HCT116 (cell line): ENCODE data around the gene JCAD. TPM values are rescaled to one million over a fixed set of nuclear protein-coding genes. Genes with fewer than 3 reads are reported as not detected.

ENCODE experiments used
- ATAC-seq: fragments of 200-7000 bp; cut with Tn5 transposase; 2 replicates; pipeline ENCODE4 v1.9.1; 2020; ENCODE audit warnings: mild to moderate bottlenecking, moderate library complexity
- BruUV-seq: library from RNA; stranded (reverse); fragments of 400-500 nt; replicated peaks from 2 replicates; lab custom pipeline; 2021; lab: Mats Ljungman, UMichigan
- CTCF ChIA-PET: fragments of 300-600 bp; sonication (Branson Sonifier 250); formaldehyde crosslinking; loops from one replicate; lab custom pipeline; 2021; ENCODE audit warnings: antibody characterized with exemption; lab: Charles Lee
- POLR2A ChIA-PET: fragments of 300-600, 350-600 bp; sonication (Branson Sonifier 250); formaldehyde crosslinking; loops from one replicate; lab custom pipeline; 2021; ENCODE audit warnings: antibody characterized with exemption; lab: Charles Lee
- RAD21 ChIA-PET, 2 experiments: fragments of 300-600 bp; sonication (Branson Sonifier 250); formaldehyde crosslinking; loops; one replicate each; lab custom pipeline; 2023; ENCODE audit warnings: low total read pairs in 2 of 2; ENCODE audit not compliant: uncharacterized antibody in 2 of 2, unreplicated experiment in 2 of 2, low non-redundant PET in 1 of 2; lab: Charles Lee
- DNase-seq: peaks from one replicate; pipeline ENCODE4 v3.0.0-alpha.2; 2010; ENCODE audit warnings: low read depth, low spot score
- H2AFZ ChIP-seq: fragments of 200-600 bp; shearing (Covaris generic), sonication (generic); 2 replicates; pipeline ENCODE4 v1.6.1; 2017; ENCODE audit warnings: low read depth, mixed run types, mixed read lengths, antibody characterized with exemption, low read length; ENCODE audit not compliant: poor library complexity, severe bottlenecking
- H3K27ac ChIP-seq: 2 replicates; pipeline ENCODE4 v1.5.1; 2012; ENCODE audit warnings: low read depth, low read length
- H3K27me3 ChIP-seq: fragments of 200-600 bp; sonication (generic); 2 replicates; pipeline ENCODE4 v1.6.1; 2016; ENCODE audit warnings: mixed run types, low read length, mixed read lengths; ENCODE audit not compliant: insufficient read depth
- H3K36me3 ChIP-seq, 2 experiments: fragments of 200-500 bp in 1 of 2; fragments of 200-600 bp in 1 of 2; sonication (Bioruptor generic) in 1 of 2; sonication (generic) in 1 of 2; 2 replicates each; pipeline versions ENCODE4 v1.5.1 to v1.6.1; 2014 to 2016; ENCODE audit warnings: low read length in 2 of 2, inconsistent platforms in 1 of 2, mixed read lengths in 1 of 2, mixed run types in 1 of 2; ENCODE audit not compliant: insufficient read depth in 2 of 2, control insufficient read depth in 1 of 2
- H3K4me1 ChIP-seq, 2 experiments: fragments of 200-600 bp in 1 of 2; sonication (generic) in 1 of 2; 2 replicates each; pipeline versions ENCODE4 v1.5.1 to v1.6.1; 2012 to 2017; ENCODE audit warnings: low read length in 2 of 2, inconsistent platforms in 1 of 2, mild to moderate bottlenecking in 1 of 2, mixed read lengths in 1 of 2, mixed run types in 1 of 2, moderate library complexity in 1 of 2; ENCODE audit not compliant: insufficient read depth in 2 of 2, control insufficient read depth in 1 of 2
- H3K4me2 ChIP-seq: fragments of 200-600 bp; sonication (generic); 2 replicates; pipeline ENCODE4 v1.6.1; 2017; ENCODE audit warnings: mixed run types, low read length, mixed read lengths
- H3K4me3 ChIP-seq, 2 experiments: fragments of 200-600 bp in 1 of 2; sonication (generic) in 1 of 2; replicated peaks in 1 of 2; 2 replicates each; pipeline ENCODE4 v1.5.1; 2011 to 2016; ENCODE audit warnings: low read length in 2 of 2, control low read depth in 1 of 2, low read depth in 1 of 2, mild to moderate bottlenecking in 1 of 2, mixed read lengths in 1 of 2, mixed run types in 1 of 2
- H3K79me2 ChIP-seq: fragments of 200-600 bp; sonication (generic); 2 replicates; pipeline ENCODE4 v1.6.1; 2017; ENCODE audit warnings: mild to moderate bottlenecking, mixed run types, low read length, moderate library complexity, mixed read lengths; ENCODE audit not compliant: insufficient read depth
- H3K9ac ChIP-seq: fragments of 200-600 bp; sonication (generic); 2 replicates; pipeline ENCODE4 v1.6.1; 2016; ENCODE audit warnings: low read length, mixed read lengths
- H3K9me2 ChIP-seq: fragments of 200-600 bp; sonication (generic), shearing (Covaris generic); 2 replicates; pipeline ENCODE4 v1.6.1; 2017; ENCODE audit warnings: mixed run types, mild to moderate bottlenecking, moderate library complexity; ENCODE audit not compliant: insufficient read depth
- H3K9me3 ChIP-seq, 2 experiments: fragments of 200-500 bp in 1 of 2; fragments of 200-600 bp in 1 of 2; sonication (Bioruptor generic) in 1 of 2; sonication (generic) in 1 of 2; 2 replicates each; pipeline ENCODE4 v1.6.1; 2014 to 2017; ENCODE audit warnings: low read length in 2 of 2, mixed read lengths in 2 of 2, inconsistent platforms in 1 of 2, low read depth in 1 of 2, mild to moderate bottlenecking in 1 of 2, mixed run types in 1 of 2, moderate library complexity in 1 of 2; ENCODE audit not compliant: control insufficient read depth in 1 of 2, insufficient read depth in 1 of 2
- H4K20me1 ChIP-seq: fragments of 200-600 bp; sonication (generic), shearing (Covaris generic); 2 replicates; pipeline ENCODE4 v1.6.1; 2017; ENCODE audit warnings: mixed run types, mild to moderate bottlenecking, moderate library complexity; ENCODE audit not compliant: insufficient read depth
- CEBPB ChIP-seq: IDR thresholded peaks from 2 replicates; pipeline ENCODE4 v1.6.1; 2012; ENCODE audit warnings: low read depth
- EGR1 ChIP-seq: IDR thresholded peaks from 2 replicates; pipeline ENCODE4 v1.6.1; 2012; ENCODE audit warnings: low read depth
- EZH2 ChIP-seq: fragments of 200-600 bp; sonication (generic); IDR thresholded peaks from 2 replicates; pipeline ENCODE4 v1.6.1; 2017; ENCODE audit warnings: antibody characterized with exemption, mixed run types
- EZH2phosphoT487 ChIP-seq: fragments of 200-600 bp; IDR thresholded peaks from 2 replicates; pipeline ENCODE4 v1.6.1; 2018; ENCODE audit warnings: antibody characterized with exemption, borderline replicate concordance
- FOSL1 ChIP-seq: IDR thresholded peaks from 2 replicates; pipeline ENCODE4 v1.6.1; 2012; ENCODE audit warnings: low read depth
- JUND ChIP-seq: IDR thresholded peaks from 2 replicates; pipeline ENCODE4 v1.6.1; 2012
- POLR2A ChIP-seq: IDR thresholded peaks from 2 replicates; pipeline ENCODE4 v1.7.0; 2011; ENCODE audit warnings: borderline replicate concordance; ENCODE audit not compliant: insufficient read depth, insufficient read length; ENCODE audit errors: extremely low read depth
- POLR2AphosphoS5 ChIP-seq: IDR thresholded peaks from 2 replicates; pipeline ENCODE4 v1.6.1; 2011; ENCODE audit warnings: mild to moderate bottlenecking, low read depth, low read length, moderate library complexity
- RAD21 ChIP-seq: IDR thresholded peaks from 2 replicates; pipeline ENCODE4 v1.6.1; 2012; ENCODE audit warnings: low read depth, mild to moderate bottlenecking
- TCF7L2 ChIP-seq: IDR thresholded peaks from 2 replicates; pipeline ENCODE4 v1.7.0; 2011; ENCODE audit warnings: borderline replicate concordance, inconsistent platforms; ENCODE audit not compliant: insufficient read depth, insufficient read length; ENCODE audit errors: extremely low read depth
- YY1 ChIP-seq: IDR thresholded peaks from 2 replicates; pipeline ENCODE4 v1.6.1; 2011; ENCODE audit warnings: low read length, low read depth, moderate library complexity, mild to moderate bottlenecking; ENCODE audit not compliant: insufficient replicate concordance; ENCODE audit errors: extremely low read depth
- ZFX ChIP-seq: fragments of 450-650 bp; IDR thresholded peaks from 2 replicates; pipeline ENCODE4 v1.6.1; 2017
- ZNF274 ChIP-seq: fragments of 200-500 bp; sonication (Bioruptor generic); IDR thresholded peaks from 2 replicates; pipeline ENCODE4 v1.6.1; 2014; ENCODE audit warnings: mild to moderate bottlenecking, low read depth, low read length, inconsistent platforms
- intact Hi-C: fragments of 100-400 bp; cut with micrococcal nuclease; formaldehyde crosslinking; loops from 2 replicates; pipeline ENCODE4 v1.10.0; 2022
- total RNA-seq: library from RNA; stranded (reverse); gene quantifications from one replicate; pipeline ENCODE4 v1.2.1, GENCODE V29; 2021; ENCODE audit not compliant: unreplicated experiment
- TF ChIP-seq, protein P1 (sequence below): IDR thresholded peaks from 2 replicates; pipeline ENCODE4 v1.6.1; 2012
- TF ChIP-seq, protein P2 (sequence below), 3 experiments: fragments of 200-600 bp in 1 of 3; sonication (generic) in 1 of 3; IDR thresholded peaks in 2 of 3; conservative IDR thresholded peaks in 1 of 3; 2 replicates each; pipeline ENCODE4 v1.5.1; 2012 to 2017; ENCODE audit warnings: low read depth in 2 of 3, low read length in 2 of 3, antibody characterized with exemption in 1 of 3, borderline replicate concordance in 1 of 3, control low read depth in 1 of 3, mild to moderate bottlenecking in 1 of 3, mixed read lengths in 1 of 3, mixed run types in 1 of 3, moderate library complexity in 1 of 3; ENCODE audit not compliant: insufficient read depth in 1 of 3

JCAD gene
- total RNA-seq, 1 experiment from 2014 or later: 17.5 TPM

DNA sequence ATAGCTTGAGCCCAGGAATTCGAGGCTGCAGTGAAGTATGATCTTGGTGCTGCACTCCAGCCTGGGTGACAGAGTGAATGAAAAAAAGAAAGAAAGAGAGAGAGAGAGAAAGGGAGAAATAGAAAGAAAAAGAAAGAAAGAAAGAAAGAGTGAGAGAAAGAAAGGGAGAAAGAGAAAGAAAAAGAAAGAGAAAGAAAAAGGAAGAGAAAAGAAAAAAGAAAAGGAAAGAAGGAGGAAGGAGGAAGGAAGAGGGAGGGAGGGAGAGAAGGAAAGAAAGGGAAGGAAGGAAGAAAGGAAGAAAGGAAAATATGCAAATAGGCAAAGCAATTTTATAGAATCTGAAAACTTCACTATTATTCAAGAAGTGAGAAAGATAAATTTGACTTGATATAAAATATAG lies 24.5 kb upstream of the JCAD start:
- no peaks in the 10 kb centered on the region for H3K4me1 ChIP-seq
- H3K9me2 ChIP-seq: peaks cover 3% of the 10 kb centered on the region; the same call in 1 of the 2 replicates
- no peak overlapping the region for H3K4me2 ChIP-seq
- H3K4me3 ChIP-seq: no peak overlapping the region
- no peak overlapping the region for H3K27ac ChIP-seq
- DNase-seq: no peak
- no peaks in the 10 kb centered on the region for H3K36me3 ChIP-seq
- BruUV-seq: no TSS peak
- H3K79me2 ChIP-seq: no peaks in the 10 kb centered on the region
- no peaks in the 10 kb centered on the region for H4K20me1 ChIP-seq
- no peaks in the 10 kb centered on the region for H3K27me3 ChIP-seq
- H3K9me3 ChIP-seq: no peaks in the 10 kb centered on the region
- intact Hi-C loops: no loop called here
- ChIA-PET CTCF (no interaction called here), POLR2A (no interaction called here), RAD21 (no interaction called here)
- no peak overlapping the region for H3K9ac ChIP-seq
- H2AFZ ChIP-seq: no peak overlapping the region
- ATAC-seq: no peak
- no peak for TF ChIP-seq ZFX
- no peak for TF ChIP-seq EZH2
- TF ChIP-seq JUND: no peak
- no peak for TF ChIP-seq RAD21
- TF ChIP-seq, protein P1, sequence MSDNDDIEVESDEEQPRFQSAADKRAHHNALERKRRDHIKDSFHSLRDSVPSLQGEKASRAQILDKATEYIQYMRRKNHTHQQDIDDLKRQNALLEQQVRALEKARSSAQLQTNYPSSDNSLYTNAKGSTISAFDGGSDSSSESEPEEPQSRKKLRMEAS: no peak

- no peak overlapping the region for H3K27ac ChIP-seq
- no peaks in the 10 kb centered on the region for H3K4me1 ChIP-seq
- BruUV-seq: no TSS peak
- DNase-seq: no peak
- no peaks in the 10 kb centered on the region for H3K79me2 ChIP-seq
- H3K4me3 ChIP-seq: no peak overlapping the region
- H3K36me3 ChIP-seq: no peaks in the 10 kb centered on the region
- no peaks in the 10 kb centered on the region for H4K20me1 ChIP-seq
- TF ChIP-seq POLR2AphosphoS5 (no peak), ZFX (no peak), YY1 (no peak), EGR1 (no peak), TCF7L2 (no peak), EZH2phosphoT487 (no peak), FOSL1 (no peak), ZNF274 (no peak), POLR2A (no peak), CEBPB (no peak), RAD21 (no peak), JUND (no peak)
- TF ChIP-seq, protein P2, sequence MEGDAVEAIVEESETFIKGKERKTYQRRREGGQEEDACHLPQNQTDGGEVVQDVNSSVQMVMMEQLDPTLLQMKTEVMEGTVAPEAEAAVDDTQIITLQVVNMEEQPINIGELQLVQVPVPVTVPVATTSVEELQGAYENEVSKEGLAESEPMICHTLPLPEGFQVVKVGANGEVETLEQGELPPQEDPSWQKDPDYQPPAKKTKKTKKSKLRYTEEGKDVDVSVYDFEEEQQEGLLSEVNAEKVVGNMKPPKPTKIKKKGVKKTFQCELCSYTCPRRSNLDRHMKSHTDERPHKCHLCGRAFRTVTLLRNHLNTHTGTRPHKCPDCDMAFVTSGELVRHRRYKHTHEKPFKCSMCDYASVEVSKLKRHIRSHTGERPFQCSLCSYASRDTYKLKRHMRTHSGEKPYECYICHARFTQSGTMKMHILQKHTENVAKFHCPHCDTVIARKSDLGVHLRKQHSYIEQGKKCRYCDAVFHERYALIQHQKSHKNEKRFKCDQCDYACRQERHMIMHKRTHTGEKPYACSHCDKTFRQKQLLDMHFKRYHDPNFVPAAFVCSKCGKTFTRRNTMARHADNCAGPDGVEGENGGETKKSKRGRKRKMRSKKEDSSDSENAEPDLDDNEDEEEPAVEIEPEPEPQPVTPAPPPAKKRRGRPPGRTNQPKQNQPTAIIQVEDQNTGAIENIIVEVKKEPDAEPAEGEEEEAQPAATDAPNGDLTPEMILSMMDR (IDR thresholded peaks at IDR 0.05 in 2 of 3, conservative IDR thresholded peaks at IDR 0.05 in 1 of 3; ENCODE audit: borderline replicate concordance in 1 of 3, insufficient read depth in 1 of 3, low read depth in 2 of 3, low read length in 2 of 3): no peak
- TF ChIP-seq, protein P1: no peak
- no peak overlapping the region for H3K4me2 ChIP-seq
- POLR2A ChIA-PET: no interaction called here
- no peak overlapping the region for H3K9ac ChIP-seq
- no peaks in the 10 kb centered on the region for H3K9me3 ChIP-seq
- CTCF ChIA-PET: no interaction called here
- ATAC-seq: no peak
- RAD21 ChIA-PET: no interaction called here
- H2AFZ ChIP-seq: no peak overlapping the region
- intact Hi-C loops: no loop called here
- H3K27me3 ChIP-seq: no peaks in the 10 kb centered on the region
- H3K9me2 ChIP-seq: peaks cover 3% of the 10 kb centered on the region; the same call in 1 of the 2 replicates
Observed at GRCh38 chr10:30081182-30081581, 21.8 kb upstream of the JCAD start.
